LNCAP (cell line): ENCODE measurements around the gene GAD2.

Source experiments
- TF ChIP-seq, protein P1 (sequence below): fragments of 450-650 bp; IDR thresholded peaks from 2 replicates; pipeline ENCODE4 v1.5.1; 2017; ENCODE audit warnings: mild to moderate bottlenecking

GAD2 gene

DNA sequence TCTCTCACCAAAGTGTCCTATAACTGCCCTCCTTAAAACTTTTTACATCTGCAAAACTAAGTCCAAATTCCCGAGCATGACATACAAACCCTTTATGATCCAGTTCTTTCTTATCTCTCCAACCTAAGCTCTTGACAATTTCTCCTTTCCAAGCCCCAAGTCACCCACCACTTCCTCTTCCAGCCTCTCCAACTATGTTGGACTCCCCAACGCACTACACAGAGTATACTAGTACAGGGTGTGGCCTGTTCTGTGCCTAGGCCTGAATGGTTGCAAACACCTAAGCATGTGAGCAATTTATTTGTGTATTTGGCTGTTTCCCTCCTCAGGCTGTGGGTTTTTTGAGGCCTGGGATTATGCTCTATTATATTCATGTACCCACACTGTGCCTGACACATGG lies 120.4 kb downstream of the GAD2 start:
- TF ChIP-seq, protein P1, sequence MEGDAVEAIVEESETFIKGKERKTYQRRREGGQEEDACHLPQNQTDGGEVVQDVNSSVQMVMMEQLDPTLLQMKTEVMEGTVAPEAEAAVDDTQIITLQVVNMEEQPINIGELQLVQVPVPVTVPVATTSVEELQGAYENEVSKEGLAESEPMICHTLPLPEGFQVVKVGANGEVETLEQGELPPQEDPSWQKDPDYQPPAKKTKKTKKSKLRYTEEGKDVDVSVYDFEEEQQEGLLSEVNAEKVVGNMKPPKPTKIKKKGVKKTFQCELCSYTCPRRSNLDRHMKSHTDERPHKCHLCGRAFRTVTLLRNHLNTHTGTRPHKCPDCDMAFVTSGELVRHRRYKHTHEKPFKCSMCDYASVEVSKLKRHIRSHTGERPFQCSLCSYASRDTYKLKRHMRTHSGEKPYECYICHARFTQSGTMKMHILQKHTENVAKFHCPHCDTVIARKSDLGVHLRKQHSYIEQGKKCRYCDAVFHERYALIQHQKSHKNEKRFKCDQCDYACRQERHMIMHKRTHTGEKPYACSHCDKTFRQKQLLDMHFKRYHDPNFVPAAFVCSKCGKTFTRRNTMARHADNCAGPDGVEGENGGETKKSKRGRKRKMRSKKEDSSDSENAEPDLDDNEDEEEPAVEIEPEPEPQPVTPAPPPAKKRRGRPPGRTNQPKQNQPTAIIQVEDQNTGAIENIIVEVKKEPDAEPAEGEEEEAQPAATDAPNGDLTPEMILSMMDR = no peak

- TF ChIP-seq, protein P1 = no peak
Observed at GRCh38 chr10:26341701-26342100, 125.1 kb downstream of the GAD2 start.
